ENCODE measurements around the gene SP8.

SP8 gene

GRCh38 chr7:20793694-20794394 is 7.2 kb upstream of the SP8 start:
- no peak for FAIRE-seq

DNA sequence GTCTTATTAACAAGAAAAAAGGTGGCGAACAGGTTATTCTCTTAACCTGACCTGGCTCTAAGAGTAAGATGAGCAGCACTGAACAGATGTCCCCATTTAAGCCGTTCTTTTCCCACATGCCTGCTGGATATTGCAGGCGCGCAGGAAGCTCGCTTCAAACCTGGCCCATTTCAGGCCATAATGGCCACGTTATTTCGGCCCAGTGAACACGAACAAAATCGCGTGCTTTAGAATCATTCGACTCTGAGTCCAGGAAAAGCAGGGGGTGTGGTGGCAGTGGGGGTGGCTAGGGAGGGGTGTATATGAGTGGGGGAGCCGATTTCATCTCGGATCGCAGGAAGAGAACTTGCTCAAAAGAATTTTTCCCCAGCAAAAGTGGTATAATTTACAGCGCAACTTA is 6.6 kb upstream of the SP8 start:
- FAIRE-seq: no peak

GRCh38 chr7:20791538-20792434 is 5.1 kb upstream of the SP8 start:
- FAIRE-seq: no peak

GRCh38 chr7:20790375-20790774 is 3.7 kb upstream of the SP8 start:
- FAIRE-seq: no peak

DNA sequence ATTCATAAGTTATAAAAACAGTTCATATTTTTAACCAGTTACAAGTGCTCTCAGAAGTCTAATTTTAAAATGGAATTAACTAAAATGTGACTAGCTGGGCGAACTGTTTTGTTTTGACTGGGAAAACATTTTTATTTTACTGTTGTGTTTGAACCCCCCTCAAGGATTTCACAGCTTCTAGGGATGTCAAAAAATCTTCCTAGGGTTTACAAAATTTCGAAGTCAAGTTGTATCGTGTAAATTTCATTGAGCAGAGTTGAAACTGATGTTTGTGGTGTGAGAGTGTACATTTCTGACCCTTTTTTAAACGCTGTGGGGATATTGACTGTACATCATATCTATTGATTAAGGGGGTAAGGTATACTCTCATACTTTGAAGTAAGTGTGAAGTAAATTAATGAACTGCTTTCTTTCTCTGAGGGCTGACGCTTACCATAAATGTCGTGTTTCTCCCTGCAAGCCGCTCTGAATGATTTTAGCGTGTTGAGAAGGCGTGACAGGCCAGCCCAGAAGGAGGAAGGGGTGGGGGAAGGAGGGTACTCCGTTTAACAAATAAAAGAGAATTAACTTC is 1.8 kb upstream of the SP8 start:
- no peak for FAIRE-seq

GRCh38 chr7:20787660-20788419 is 1.2 kb upstream of the SP8 start:
- no peak for FAIRE-seq

DNA sequence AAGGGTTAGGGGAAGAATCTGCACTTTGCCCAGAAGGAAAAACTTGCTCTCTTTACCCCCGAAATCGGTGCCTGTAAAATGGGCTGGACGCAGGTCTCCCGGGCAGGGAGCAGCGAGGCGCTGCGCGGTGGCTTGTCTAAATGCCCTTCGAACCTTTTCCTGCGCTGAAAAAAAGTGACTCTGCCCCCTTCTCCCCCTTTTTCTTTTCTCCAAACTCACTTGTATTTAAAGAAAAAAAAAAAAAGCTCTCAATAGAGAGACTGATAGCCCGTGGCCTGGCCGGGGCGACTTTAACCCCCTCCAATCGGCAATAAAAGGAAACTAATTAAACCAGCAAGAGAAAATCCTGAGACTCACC is 286 bp downstream of the SP8 start:
- no peak for FAIRE-seq

DNA sequence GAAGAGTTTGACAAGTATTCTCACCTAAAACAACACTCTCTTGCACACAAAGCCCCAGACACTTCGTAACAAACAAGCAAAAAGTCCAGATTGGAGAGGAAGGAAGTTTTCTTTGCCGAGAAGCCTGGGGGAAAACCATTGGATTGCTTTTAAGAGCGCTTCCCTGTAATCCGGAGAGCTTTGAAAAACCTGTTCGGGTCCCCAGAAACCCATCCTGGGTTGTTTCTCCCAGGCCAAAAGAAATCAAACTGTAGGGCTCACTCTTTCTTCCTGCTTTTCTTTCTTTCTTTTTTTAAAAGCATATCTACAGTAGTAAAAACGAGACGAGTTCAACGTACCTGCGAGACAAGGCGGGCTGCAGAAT is 655 bp downstream of the SP8 start:
- no peak for FAIRE-seq

- no peak for FAIRE-seq
Observed at GRCh38 chr7:20785157-20786048, 1.3 kb downstream of the SP8 start.

DNA sequence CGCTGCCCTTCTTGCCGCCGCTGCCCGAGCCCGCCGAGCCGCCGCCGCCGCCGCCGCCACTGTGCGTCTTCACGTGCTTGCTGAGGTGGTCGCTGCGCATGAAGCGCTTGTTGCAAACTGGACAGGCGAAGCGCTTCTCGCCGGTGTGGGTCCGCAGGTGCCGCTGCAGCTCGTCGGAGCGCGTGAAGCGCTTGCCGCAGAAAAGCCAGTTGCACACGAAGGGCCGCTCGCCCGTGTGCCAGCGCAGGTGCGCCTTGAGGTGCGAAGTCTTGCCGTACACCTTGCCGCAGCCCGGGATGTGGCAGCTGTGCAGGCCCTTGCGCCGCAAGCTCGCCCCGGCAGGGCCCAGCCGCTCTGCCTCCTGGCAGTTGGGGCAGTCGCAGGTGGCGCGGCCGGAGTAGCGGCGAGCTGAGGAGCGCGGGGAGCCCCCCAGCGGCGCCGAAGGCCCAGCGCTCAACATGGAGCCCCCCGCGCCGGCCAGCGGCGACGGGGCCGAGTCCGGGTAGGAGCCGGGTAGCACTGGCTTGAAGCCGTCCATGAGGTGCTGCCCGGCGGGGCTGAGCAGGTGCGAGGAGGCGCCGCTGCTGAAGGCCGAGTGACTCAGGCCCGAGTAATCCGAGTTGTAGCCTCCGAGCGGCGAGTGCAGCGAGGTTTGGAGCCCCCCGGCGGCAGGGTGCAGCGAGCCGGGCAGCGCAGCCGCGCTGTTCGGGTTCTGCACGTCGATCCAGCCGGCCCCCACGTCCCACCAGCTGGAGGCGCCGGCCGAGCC is 2.1 kb downstream of the SP8 start:
- no peak for FAIRE-seq

- FAIRE-seq: no peak
Observed at GRCh38 chr7:20783700-20784387, 2.8 kb downstream of the SP8 start.

- no peak for FAIRE-seq
Observed at GRCh38 chr7:20783125-20783699, 3.5 kb downstream of the SP8 start.

DNA sequence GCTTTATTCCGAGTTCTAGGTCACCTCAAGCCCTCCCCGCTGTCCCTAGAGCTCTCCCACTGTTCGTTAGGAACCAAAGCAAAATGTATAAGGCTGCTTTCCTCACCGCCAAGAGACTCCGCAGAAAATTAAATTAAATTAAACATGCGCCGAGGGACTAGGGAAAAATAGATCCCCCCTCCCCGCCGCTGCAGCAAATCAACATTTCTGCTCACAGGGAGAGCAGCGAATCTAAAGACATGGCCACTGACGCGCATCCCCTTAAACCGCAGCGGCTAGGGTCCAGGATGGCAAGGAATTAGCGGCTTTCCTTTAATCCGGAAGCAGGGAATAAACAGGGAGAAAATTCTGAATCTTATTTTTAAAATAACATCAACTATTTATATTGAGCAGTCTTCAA is 7.6 kb downstream of the SP8 start:
- no peak for FAIRE-seq

DNA sequence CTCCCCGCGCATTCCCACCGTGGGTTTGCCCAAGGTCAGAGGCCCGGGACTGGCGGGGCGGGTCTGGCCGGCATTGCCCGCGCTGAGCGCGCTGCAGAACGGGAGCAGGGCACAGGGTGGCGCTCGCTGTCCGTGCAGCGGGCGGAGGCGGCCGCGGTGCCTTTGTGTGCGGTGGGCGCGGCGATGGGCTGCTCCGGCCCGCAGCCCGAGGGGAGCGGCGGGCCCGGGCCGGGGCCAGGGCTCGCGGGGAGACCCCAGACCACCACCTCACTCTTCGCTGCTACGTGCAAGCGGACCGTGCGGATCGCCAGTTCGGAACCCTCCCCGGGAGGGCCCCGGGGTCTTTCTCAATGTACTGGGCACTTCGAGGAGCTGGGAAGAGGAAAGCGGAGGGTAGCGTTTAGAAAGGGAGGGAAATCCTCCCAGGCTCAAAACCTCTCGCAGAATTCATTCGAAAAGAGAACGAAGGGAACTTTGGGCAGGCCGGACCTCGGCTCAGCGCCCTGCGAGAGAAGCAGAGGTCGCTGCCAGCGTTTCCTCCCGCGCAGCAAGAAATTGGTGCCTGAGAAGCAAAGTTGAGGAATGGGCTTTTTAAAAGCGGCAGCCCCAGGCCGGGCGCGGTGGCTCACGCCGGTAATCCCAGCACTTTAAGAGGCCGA is 8.5 kb downstream of the SP8 start:
- FAIRE-seq: no peak

DNA sequence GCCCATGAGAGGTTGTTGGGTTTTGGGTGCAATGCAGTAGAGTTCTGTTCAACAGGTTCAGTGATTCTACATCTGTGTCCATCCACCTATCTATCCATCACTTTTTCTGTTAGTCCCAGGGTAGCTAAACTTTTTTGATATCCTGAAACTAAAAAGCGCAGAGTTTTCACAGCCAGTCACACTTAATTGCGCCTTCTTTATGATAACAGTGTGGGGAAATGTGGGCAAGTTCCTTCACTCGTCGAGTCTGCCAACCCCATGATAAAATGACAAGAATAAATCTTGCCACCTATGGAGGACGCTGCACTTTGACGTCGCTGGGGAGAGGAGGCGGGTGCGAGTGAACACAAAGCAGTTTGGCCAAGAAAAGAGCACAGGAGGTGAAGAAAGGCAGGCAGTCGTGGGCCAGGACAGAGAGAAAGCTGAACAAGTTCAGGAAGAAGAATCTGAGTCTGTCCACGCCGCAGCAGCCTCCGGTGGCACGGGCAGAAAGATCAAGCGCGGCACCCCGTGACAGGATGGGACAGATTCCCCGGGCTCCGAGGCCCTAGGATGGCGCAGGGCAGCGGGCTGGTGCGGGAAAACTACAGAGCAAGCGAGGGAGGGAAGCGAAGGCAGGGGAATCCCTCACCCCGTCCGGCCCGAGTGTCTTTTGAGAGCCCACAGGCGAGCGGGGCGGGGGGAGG is 9.2 kb downstream of the SP8 start:
- no peak for FAIRE-seq

- no peak for FAIRE-seq
Observed at GRCh38 chr7:20776942-20777341, 9.7 kb downstream of the SP8 start.

- no peak for FAIRE-seq
Observed at GRCh38 chr7:20776214-20776911, 10.3 kb downstream of the SP8 start.

DNA sequence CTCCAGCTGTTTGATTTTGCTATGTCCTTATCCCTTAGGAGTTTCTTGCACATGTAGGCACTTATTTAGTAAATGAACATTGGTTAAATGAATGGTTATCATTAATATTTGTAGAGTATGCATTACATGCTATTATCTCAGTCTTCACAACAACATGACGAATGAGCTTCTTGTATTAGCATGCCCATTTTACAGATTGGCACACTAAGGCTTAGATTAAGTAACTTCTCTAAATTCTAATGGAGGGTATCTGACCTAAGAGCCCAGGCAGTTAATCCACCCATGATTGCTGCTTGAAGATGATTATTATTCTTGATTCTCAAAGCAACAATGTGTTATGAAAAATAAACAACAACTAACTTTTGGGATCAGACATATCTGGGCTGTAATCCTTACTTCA is 32.7 kb downstream of the SP8 start:
- FAIRE-seq: no peak

DNA sequence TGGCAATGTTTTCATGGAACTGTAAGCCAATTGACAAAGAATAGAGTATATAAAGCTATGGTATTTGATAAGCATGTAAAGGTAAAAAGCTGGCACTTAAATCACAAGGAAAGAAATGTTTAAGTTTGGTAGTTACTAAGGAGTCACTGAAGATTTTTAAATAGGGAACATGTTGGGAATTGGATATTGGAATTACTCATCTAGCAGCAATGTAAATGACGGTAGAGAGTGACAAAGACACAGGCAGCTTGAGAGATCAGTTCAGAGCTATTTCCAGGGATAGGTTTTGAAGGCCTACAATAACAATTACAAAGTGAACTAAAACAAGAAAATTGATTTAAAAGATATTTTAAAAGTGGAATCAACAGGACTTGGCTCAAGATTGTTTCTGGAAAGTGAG is 36.8 kb downstream of the SP8 start:
- FAIRE-seq: no peak
